NCI-H2107 (cell line): ENCODE results near the gene F7.
"Not testable (repeated sequence)": the region's sequence is repeated elsewhere in the genome, so short reads cannot be mapped to it uniquely, and the experiment has no call there.

Experiments used
- DNase-seq: peaks from one replicate; lab custom pipeline; 2025; lab: John Stamatoyannopoulos, UW

F7 gene

DNA sequence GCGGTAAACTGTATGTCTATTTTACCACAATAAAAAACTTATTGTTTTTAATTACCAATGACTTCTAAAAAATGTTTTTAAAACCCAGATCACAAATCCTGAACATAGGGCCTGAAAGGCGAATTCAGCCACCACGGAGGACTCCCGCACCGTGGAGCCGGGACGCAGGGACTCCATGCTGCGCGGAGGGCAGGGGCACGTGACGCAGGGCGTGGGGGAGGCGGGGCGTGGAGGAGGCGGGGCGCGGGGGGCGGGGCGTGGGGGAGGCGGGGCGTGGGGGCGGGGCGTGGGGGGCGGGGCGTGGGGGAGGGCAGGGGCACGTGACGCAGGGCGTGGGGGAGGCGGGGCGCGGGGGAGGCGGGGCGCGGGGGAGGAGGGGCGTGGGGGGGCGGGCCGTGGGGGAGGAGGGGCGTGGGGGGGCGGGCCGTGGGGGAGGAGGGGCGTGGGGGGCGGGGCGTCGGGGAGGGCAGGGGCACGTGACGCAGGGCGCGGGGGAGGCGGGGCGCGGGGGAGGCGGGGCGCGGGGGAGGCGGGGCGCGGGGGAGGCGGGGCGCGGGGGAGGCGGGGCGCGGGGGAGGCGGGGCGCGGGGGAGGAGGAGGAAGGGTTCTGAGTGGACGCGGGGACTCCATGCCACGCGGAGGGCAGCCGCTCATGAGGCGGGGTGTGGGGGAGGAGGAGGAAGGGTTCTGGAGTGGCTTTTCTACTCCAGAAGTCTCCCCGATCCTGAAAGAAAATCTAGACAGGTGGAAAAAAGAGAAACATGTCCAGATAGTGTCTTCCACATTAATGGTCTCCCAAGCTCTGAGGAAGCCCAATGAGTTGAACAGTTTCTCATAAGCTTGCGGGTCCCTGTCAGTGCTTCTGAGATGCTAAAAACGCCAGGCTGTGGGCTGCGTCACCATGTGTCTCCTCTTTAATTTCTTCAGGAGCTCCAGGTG is 48.5 kb downstream of the F7 start:
- peak; percentile 20 for DNase-seq

DNA sequence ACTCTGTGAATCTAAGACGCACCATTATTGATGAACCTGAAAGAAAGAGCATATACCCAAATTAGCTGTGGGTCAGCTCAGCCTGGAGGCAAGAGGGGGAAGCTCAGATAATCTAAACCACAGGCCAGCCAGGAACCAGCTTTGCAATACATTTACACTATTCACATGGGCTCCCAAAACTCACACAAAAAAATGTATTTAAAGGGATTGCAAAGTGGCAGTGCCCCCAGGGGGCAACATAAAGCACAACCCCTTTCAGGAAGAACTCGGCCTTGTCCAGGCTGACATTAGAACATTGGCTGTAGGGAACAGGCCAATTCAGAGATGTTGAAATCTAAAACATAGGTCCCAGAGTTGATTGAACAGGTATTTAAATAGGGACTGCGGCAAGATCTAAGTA is 49.6 kb downstream of the F7 start:
- no peak for DNase-seq

DNA sequence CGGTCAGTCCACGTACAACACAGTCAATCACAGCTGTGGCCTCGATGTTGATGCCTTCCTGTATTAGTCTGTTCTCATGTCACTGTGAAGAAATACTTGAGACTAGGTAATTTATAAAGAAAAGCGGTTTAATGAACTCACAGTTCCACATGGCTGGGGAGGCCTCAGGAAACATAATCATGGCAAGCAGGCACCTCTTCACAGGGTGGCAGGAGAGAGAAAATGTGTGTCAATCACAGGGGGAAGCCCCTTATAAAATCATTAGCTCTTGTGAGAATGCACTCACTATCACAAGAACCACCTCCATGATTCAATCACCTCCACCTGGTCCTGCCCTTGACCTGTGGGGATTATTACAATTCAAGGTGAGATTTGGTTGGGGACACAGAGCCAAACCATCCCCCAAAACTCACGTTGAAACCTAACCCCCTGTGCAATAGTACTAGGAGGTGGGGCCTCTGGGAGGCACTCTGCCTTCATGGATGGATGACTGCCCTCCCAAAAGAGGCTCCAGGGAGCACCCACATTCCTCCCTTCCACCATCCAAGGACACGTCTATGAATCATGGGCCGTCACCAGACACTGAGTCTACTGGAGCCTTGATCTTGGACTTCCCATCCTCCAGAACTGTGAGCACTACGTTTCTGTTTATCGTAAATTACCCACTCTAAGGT is 50.5 kb downstream of the F7 start:
- DNase-seq = no peak

DNA sequence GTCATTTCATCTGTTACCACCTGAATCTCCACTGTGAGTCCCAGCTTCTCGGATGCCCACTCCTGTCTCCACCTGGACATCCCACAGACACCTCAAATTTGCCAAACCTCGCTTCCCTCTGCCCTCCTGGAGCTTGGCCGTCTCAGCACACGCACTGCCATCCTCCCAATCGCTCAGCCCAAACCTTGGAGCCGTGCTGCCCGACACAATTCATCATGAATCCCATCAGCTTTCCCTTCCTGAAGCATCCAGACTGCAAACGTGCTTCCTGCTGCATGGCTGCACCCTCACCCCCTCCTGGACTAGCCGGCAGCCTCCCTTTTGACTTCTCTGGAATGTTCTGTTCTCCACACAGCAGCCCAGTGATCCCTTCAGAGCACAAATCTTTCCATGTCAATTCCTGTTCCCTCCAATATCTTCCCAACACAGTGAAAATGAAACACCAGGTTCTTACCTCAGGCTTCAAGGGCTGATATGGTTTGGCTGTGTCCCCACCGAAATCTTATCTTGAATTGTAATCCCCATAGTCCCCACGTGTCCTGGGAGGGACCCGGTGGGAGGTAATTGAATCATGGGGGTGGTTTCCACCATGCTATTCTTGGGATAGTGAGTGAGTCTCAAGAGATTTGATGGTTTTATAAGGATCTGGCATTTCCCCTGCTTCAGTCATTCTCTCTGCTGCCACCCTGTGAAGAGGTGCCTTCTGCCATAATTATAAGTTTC is 51.8 kb downstream of the F7 start:
- DNase-seq = no peak

DNA sequence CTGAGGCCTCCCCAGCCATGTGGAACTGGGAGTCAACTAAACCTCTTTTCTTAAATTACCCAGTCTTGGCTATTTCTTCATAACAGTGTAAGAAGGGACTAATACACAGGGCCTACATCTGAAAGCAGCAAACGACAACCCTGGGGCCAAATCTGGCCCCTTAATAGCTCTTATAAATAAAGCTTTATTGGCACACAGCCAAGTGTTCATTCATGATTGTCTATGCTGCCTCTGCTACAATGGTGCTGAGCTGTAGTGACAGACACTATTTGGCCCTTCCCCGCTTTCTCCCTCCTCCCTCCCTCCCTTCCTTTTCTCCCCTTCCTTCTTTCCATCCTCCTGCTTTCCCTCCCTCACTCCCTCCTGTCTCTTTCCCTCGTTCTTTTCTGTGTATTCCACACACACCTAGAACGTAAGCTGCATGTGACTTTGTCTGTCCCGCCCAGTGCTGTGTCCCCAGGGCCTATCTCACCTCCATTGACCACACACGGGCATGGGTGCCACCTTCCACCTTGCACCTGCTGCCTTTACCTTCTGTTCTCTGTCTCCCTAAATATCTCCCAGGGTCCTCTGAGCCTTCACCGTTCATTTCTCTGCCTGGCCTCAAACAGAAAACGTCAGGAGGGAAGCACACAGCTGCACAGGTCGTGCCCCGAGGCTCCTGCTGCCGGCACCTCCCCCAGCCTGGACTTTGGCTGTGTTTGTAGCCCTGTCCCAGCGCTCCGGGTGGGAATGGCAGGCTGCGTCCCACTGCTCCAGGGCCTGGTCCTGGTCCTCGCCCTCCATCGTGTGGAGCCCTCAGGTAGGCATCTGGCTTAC is 52.5 kb downstream of the F7 start, which contains the start of gene PROZ:
Gene PROZ, plus strand, starts transcription at position 720 of the 819 bp plus-strand sequence. Its CDS starts 13 bp downstream, at position 733.
- DNase-seq = no peak

DNA sequence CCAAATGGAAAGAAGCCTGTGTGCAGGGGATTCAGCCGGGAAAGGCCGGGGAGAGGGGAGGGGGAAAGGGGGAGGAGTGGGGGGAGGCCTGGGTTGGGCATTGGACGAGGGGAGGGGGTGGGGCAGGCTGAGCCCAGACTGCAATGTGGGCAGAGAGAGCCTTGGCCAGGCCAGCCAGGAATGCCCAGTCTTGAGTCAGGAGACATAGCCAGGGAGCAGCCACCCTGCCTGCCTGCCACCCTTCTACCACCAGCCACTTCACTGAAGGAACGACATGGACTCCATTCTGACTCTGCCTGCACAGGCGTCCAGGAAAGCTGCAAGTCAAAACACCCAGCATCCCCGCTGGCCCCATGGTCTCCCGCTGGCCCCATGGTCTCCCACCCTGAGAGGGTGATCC is 53.4 kb downstream of the F7 start:
- DNase-seq = no peak

DNA sequence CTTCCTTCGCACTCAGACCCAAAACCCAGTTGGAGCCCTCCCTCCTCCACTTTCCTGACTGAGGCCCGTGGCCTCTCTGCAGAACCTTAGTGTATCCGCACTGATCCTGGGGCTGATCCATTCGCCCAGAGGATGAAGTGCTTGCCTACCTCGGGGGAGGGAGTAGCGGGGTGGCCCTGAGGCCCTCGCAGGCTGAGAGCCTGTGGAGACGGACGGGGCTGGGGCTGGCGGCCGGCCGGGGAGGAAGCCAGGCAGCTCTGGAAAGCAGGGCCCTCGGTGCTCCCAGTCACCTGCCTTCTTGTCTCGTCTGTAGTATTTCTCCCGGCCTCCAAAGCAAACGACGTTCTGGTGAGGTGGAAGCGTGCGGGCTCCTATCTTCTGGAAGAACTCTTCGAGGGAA is 54.1 kb downstream of the F7 start:
- DNase-seq = no peak

DNA sequence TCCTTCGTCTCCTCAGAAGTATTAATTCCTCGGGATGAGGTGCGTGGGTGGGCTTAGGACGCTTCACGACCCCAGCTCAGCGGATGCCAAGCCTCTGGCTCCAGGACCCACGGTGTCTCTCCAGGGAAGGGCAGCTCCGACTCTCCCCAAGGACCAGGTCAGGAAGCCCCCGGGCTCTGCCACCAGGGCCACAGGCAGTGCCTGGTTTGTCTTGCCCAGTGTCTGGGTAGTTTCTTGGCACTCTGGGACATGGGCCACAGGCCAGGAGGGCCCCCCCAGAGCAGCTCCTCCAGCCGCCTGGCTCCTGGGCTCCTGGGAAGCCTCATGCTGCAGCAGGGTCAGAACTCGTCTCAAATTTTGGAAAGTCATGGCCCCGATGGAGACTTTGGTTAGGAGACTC is 55.4 kb downstream of the F7 start:
- DNase-seq = no peak

DNA sequence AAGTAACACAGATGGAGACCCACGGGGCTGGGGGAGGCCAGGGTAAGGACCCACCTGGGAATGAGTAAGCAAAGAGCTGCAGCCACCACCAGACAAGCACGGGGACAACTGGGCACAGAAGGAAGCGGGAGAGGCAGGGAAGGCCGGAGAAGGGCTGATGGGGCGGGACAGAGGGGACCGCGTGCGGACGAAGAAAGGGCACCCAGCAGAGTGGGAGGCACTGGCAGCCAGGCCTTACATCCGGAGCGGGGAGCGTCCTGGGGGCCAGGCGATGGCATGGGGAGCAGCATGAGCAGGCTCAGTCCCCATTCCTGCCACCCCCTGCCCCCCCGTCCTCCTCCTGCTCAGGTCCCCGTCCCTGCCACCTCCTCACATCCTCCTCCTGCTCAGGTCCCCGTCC is 55.8 kb downstream of the F7 start:
- DNase-seq = no peak

DNA sequence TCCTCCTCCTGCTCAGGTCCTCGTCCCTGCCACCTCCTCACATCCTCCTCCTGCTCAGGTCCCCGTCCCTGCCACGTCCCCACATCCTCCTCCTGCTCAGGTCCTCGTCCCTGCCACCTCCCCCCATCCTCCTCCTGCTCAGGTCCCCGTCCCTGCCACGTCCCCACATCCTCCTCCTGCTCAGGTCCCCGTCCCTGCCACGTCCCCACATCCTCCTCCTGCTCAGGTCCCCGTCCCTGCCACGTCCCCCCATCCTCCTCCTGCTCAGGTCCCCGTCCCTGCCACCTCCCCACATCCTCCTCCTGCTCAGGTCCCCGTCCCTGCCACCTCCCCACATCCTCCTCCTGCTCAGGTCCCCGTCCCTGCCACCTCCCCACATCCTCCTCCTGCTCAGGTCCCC is 56.4 kb downstream of the F7 start:
- DNase-seq = not testable (repeated sequence)

DNA sequence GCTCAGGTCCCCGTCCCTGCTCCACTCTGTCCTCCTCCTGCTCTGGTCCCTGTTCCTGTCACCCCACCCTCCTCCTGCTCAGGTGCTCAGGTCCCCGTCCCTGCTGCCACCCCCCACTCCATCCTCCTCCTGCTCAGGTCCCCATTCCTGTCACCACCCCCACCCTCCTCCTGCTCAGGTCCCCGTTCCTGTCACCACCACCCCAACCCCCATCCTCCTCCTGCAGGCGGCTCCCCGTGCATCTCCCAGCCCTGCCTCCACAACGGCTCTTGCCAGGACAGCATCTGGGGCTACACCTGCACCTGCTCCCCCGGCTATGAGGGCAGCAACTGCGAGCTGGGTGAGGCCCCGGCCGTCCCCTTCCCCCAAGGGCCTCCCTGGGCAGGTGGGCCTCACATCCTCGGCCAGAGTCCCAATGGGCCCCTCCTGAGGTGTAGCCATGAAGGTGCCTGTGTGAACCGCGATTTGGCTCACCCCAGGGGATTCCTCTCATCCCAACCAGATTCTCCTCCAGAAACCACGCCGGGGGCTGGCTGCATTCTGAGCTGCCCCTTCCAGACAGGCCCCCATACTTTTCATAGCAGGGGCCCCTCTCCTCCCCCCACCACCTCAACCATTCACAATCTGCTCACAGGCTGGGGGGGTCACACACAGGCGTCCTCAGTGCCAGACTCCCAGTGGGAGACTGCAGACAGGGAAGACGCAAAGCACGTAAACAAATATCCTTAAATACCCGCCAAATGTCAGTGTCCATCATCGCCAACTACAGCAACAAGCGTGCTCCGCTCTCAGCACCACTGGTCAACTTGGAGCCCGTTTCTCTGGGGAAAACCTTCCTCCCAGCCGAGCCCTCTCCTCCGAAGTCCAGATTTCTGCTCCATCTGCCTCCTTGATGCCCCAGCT is 57.4 kb downstream of the F7 start:
- no peak for DNase-seq

DNA sequence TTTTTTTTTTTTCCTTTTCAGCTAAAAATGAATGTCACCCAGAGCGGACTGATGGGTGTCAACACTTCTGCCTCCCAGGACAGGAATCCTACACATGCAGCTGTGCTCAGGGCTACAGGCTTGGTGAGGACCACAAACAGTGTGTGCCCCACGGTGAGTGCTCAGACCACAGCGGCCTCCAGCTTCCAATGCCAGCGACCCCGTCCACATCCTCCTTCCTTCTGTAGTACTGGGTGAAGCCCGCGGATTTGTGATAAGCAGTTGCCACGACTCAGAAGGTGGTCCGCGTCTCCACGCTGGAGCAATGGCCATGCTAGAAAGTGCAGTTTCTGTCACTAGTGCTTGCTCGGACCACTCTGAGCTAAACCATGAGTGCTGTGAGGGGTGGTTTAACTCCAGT is 58.9 kb downstream of the F7 start:
- no peak for DNase-seq

DNA sequence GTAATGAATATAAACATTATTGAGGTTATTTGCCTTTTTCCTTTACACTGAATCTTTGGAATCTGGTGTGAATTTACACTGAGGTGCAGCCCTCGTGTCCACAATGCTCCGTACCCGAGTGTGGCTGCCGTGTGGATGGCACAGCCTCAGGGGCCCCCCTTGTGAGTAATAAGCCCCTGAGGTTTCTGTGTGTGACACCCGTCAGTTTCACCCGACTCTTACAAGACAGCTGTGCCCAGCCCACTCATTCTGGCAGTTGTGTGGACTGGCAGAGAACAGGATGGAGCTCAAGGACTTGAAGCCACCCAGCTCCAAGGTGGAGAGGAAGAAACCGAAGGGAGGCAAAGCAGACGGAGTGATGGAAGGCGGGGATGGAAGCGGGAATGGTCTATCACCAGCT is 60.7 kb downstream of the F7 start:
- DNase-seq = no peak

DNA sequence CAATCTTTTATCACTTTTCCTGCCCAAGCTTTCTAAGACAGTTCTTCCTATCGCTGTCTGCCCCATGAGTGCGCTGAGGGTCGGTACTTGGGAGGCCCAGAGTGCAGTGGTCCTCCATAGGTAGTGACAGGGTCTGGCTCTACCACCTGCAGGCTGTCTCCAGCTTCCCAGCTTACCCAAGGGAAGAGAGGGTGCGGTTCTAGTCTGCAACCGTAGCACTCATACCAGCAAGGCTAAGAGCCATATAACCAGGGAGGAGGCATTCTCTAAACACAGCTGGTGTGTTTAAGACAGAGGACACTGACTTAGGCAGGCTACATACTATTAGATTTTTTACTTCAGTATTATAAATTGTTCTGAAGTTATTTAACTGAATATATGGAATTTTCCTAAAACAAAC is 61.1 kb downstream of the F7 start:
- no peak for DNase-seq

DNA sequence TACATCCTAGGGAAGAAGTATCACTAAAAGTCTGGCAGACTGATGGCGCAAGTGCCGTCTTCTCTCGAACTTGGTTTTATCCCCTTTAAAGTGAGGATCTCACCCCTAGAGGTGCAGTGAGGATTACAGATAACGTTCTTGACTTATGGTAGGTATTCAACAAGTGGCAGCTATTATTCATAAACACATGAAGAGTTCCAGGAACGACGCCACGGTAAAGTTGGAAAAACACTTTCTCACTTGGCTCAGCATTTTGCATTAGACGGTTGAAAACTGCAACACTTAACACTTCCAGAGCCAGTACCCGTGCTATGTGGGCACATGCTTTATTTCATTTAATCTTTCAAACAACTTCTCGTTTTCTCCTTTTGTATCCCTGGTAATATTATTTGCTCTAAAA is 61.6 kb downstream of the F7 start:
- DNase-seq = no peak

DNA sequence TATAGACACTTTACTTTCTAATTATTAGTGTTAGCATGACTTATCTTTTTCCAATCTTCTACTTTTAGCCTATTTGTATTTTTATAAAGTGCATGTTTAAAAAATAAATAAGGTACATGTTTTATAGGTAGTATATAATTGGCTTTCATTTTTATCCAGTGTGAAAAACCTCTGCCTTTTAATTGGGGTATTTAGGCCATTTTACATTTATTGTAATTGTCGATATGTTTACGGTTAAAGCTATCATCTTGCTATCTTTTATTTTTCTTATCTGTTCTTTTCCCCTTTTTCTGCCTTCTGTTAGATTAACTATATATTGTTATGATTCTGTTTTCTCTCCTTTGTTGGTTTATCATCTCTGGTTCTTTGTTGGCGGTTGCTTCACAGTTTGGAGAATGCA is 62.0 kb downstream of the F7 start:
- DNase-seq = no peak

DNA sequence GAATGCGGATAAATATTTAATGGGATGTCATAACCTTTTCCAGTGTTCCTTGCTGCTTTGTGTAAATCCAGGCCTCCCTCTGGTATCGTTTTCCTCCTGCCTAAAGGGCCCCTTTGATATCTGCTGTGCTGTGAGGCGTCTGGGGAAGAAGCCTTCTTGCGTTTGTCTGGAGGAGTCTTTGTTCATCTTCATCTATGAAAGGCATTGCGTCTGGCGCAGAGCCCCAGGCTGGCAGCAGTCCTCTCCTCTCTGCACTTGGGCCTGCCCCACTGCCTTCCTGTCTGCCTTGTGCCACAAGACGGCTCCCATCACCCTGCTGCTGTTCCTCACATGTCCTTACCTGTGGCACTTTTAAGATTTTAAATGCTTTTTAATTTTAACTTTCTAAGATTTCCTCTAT is 62.6 kb downstream of the F7 start:
- no peak for DNase-seq

DNA sequence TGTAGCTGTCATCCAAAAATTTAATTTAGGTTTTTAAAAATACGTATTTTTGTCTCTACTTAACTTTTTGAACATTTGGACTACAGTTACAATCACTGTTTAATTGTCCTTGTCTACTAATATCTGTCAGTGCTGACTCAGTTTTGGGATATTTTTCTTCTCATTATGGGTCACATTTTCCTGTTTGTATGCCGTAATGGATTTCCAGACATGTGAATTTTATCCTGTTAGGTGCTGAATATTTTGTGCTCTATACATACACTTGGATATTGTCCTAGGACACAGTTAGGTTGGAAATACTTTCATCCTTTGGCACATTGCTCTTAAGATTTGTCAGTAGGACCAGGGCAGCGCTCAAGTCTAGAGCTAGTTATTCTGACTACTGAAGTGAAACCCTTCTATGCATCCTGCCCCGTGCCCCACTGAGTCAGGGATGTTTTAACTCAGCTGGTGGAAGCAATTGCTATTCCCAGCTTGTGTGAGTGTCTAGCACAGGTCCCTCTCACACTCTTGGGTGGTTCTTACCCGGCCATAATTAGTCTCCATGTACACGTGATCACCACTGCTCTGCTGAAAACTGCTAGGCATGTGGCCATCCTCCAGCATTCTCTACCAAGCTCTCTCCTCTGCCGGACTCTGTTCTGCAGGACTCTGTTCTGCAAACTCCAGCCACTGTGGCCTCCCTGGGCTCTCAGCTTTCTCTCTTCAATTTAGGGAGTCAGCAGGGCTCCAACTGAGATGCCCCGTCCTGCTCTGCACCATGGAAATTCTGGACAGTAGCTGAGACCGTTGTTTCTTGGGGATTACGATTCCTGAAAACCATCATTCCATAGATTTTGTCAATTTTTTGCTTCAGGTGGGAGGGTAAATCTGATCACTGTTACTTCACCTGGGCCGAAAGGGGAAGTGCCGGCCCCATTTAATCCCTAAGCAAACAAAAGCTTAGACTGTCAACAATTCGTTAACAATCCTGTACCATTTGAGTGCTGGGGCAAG is 64.0 kb downstream of the F7 start:
- DNase-seq = no peak
